H1 (cell line): ENCODE measurements around the gene LTA. TPM values are rescaled to one million over a fixed set of nuclear protein-coding genes. Genes with fewer than 3 reads are reported as not detected.

Source experiments
- CTCF ChIA-PET: fragments of 300-600 bp; sonication (Branson Sonifier 250); formaldehyde crosslinking; loops from one replicate; lab custom pipeline; 2021; ENCODE audit not compliant: partially characterized antibody; lab: Charles Lee
- POLR2A ChIA-PET: fragments of 300-600 bp; sonication (Branson Sonifier 250); formaldehyde crosslinking; loops from one replicate; lab custom pipeline; 2021; ENCODE audit warnings: inconsistent platforms; ENCODE audit not compliant: partially characterized antibody; lab: Charles Lee
- DNase-seq, 2 experiments: peaks; one replicate each; pipeline versions ENCODE4 v3.0.0 to v3.0.0-alpha.2; 2010 to 2022; ENCODE audit warnings: low spot score in 2 of 2, low read depth in 1 of 2, mixed read lengths in 1 of 2
- FAIRE-seq: peaks from 2 replicates; lab custom pipeline; 2011; peaks lifted over from hg19 to GRCh38; lab: Jason Lieb, UNC
- H2AFZ ChIP-seq: 2 replicates; pipeline ENCODE4 v1.8.1; 2012; ENCODE audit warnings: low read length, inconsistent platforms
- H2AK5ac ChIP-seq: 2 replicates; pipeline ENCODE4 v1.6.1; 2013; ENCODE audit warnings: low read depth, low read length
- H2BK120ac ChIP-seq: replicated peaks from 2 replicates; pipeline ENCODE3; 2013; ENCODE audit warnings: low read depth, low read length, inconsistent platforms
- H2BK12ac ChIP-seq: 2 replicates; pipeline ENCODE4 v1.6.1; 2013; ENCODE audit warnings: low read depth, low read length
- H2BK15ac ChIP-seq: 2 replicates; pipeline ENCODE4 v1.6.1; 2013; ENCODE audit warnings: low read length
- H2BK20ac ChIP-seq: 2 replicates; pipeline ENCODE4 v1.6.1; 2013; ENCODE audit warnings: low read length
- H2BK5ac ChIP-seq: 2 replicates; pipeline ENCODE4 v1.6.1; 2013; ENCODE audit warnings: low read depth, low read length
- H3K14ac ChIP-seq: 2 replicates; pipeline ENCODE4 v1.6.1; 2013; ENCODE audit warnings: inconsistent platforms; ENCODE audit not compliant: insufficient read length
- H3K18ac ChIP-seq: 2 replicates; pipeline ENCODE4 v1.6.1; 2013; ENCODE audit warnings: low read length; ENCODE audit errors: extremely low read depth
- H3K23ac ChIP-seq: 2 replicates; pipeline ENCODE4 v1.6.1; 2013; ENCODE audit warnings: inconsistent platforms; ENCODE audit not compliant: insufficient read length
- H3K23me2 ChIP-seq: 2 replicates; pipeline ENCODE4 v1.6.1; 2013; ENCODE audit warnings: low read depth, low read length
- H3K27ac ChIP-seq: 2 replicates; pipeline ENCODE4 v1.6.1; 2011; ENCODE audit warnings: low read depth, low read length, inconsistent platforms
- H3K27me3 ChIP-seq, 4 experiments: replicated peaks in 1 of 4; 1 replicate in 1 of 4; 2 replicates in 3 of 4; pipeline versions ENCODE4 v1.6.1 to v1.8.1; 2011 to 2013; ENCODE audit warnings: low read length in 3 of 4, mild to moderate bottlenecking in 3 of 4, inconsistent platforms in 2 of 4, mixed read lengths in 2 of 4, moderate library complexity in 1 of 4; ENCODE audit not compliant: control insufficient read depth in 3 of 4, insufficient read depth in 3 of 4; ENCODE audit errors: extremely low read depth in 1 of 4
- H3K36me3 ChIP-seq, 4 experiments: 2 replicates each; pipeline versions ENCODE4 v1.6.1 to v1.8.1; 2011 to 2013; ENCODE audit warnings: mild to moderate bottlenecking in 4 of 4, low read length in 3 of 4, moderate library complexity in 2 of 4, control low read depth in 1 of 4, inconsistent platforms in 1 of 4; ENCODE audit not compliant: insufficient read depth in 4 of 4, control insufficient read depth in 2 of 4
- H3K4ac ChIP-seq: replicated peaks from 2 replicates; pipeline ENCODE3; 2013; ENCODE audit warnings: low read length, low read depth, mixed read lengths, inconsistent platforms; ENCODE audit not compliant: insufficient read length
- H3K4me1 ChIP-seq, 4 experiments: replicated peaks in 1 of 4; 1 replicate in 1 of 4; 2 replicates in 3 of 4; pipeline versions ENCODE4 v1.6.1 to v1.8.1; 2011 to 2013; ENCODE audit warnings: low read length in 3 of 4, inconsistent platforms in 2 of 4, mixed read lengths in 1 of 4; ENCODE audit not compliant: insufficient read depth in 4 of 4, control insufficient read depth in 3 of 4
- H3K4me2 ChIP-seq, 2 experiments: 2 replicates each; pipeline versions ENCODE4 v1.6.1 to v1.8.1; 2011 to 2013; ENCODE audit warnings: low read depth in 2 of 2, low read length in 2 of 2, control low read depth in 1 of 2, inconsistent platforms in 1 of 2, mild to moderate bottlenecking in 1 of 2; ENCODE audit not compliant: insufficient read depth in 1 of 2
- H3K4me3 ChIP-seq, 4 experiments: fragments of 200-600, 300-600 bp in 1 of 4; sonication (generic), shearing (Covaris generic), sonication (Bioruptor Twin) in 1 of 4; 2 replicates each; pipeline versions ENCODE4 v1.5.1 to v1.8.1; 2011 to 2016; ENCODE audit warnings: low read length in 4 of 4, low read depth in 3 of 4, control low read depth in 2 of 4, inconsistent platforms in 2 of 4, mild to moderate bottlenecking in 2 of 4, mixed read lengths in 1 of 4, moderate library complexity in 1 of 4; ENCODE audit not compliant: insufficient read depth in 2 of 4; ENCODE audit errors: extremely low read depth in 1 of 4
- H3K56ac ChIP-seq: replicated peaks from 2 replicates; pipeline ENCODE3; 2013; ENCODE audit warnings: low read depth, mild to moderate bottlenecking, mixed read lengths, low read length, inconsistent platforms; ENCODE audit not compliant: insufficient read length
- H3K79me1 ChIP-seq: 2 replicates; pipeline ENCODE4 v1.6.1; 2013; ENCODE audit warnings: low read depth, low read length, control low read depth
- H3K79me2 ChIP-seq, 2 experiments: 2 replicates each; pipeline versions ENCODE4 v1.6.1 to v1.8.1; 2012 to 2013; ENCODE audit warnings: low read length in 2 of 2, mild to moderate bottlenecking in 2 of 2, inconsistent platforms in 1 of 2; ENCODE audit not compliant: insufficient read depth in 2 of 2, control insufficient read depth in 1 of 2
- H3K9ac ChIP-seq, 4 experiments: replicated peaks in 1 of 4; 1 replicate in 1 of 4; 2 replicates in 3 of 4; pipeline versions ENCODE4 v1.6.1 to v1.8.1; 2011 to 2013; ENCODE audit warnings: low read depth in 3 of 4, low read length in 3 of 4, control low read depth in 2 of 4, mild to moderate bottlenecking in 2 of 4, moderate library complexity in 2 of 4, inconsistent platforms in 1 of 4; ENCODE audit errors: extremely low read depth in 1 of 4
- H3K9me3 ChIP-seq, 2 experiments: 2 replicates each; pipeline versions ENCODE4 v1.6.1 to v1.8.1; 2012 to 2013; ENCODE audit warnings: mild to moderate bottlenecking in 2 of 2, moderate library complexity in 2 of 2, control low read depth in 1 of 2, inconsistent platforms in 1 of 2, low read depth in 1 of 2, low read length in 1 of 2, mixed read lengths in 1 of 2; ENCODE audit not compliant: insufficient read depth in 2 of 2
- H4K20me1 ChIP-seq, 2 experiments: replicated peaks in 1 of 2; 2 replicates each; pipeline versions ENCODE3 to v1.8.1; 2011 to 2013; ENCODE audit warnings: inconsistent platforms in 2 of 2, low read length in 2 of 2, mild to moderate bottlenecking in 1 of 2; ENCODE audit not compliant: insufficient read depth in 2 of 2, control insufficient read depth in 1 of 2
- H4K5ac ChIP-seq: 2 replicates; pipeline ENCODE4 v1.6.1; 2013; ENCODE audit warnings: low read length, low read depth, mixed read lengths, inconsistent platforms; ENCODE audit not compliant: insufficient read length
- H4K8ac ChIP-seq: 2 replicates; pipeline ENCODE4 v1.8.0; 2013; ENCODE audit warnings: mild to moderate bottlenecking, moderate library complexity, low read length, inconsistent platforms; ENCODE audit not compliant: insufficient read depth; ENCODE audit errors: extremely low read depth
- H4K91ac ChIP-seq: replicated peaks from 2 replicates; pipeline ENCODE3; 2013; ENCODE audit warnings: low read length, mixed read lengths, inconsistent platforms; ENCODE audit not compliant: insufficient read length
- BACH1 ChIP-seq: IDR thresholded peaks from 2 replicates; pipeline ENCODE4 v1.6.1; 2012; ENCODE audit warnings: low read length, improper control_type of control experiment
- BRCA1 ChIP-seq: IDR thresholded peaks from 2 replicates; pipeline ENCODE4 v1.6.1; 2012; ENCODE audit warnings: low read depth, low read length, improper control_type of control experiment
- EGR1 ChIP-seq: IDR thresholded peaks from 2 replicates; pipeline ENCODE4 v1.6.1; 2011; ENCODE audit warnings: low read depth, low read length, borderline replicate concordance
- FOSL1 ChIP-seq: IDR thresholded peaks from 2 replicates; pipeline ENCODE4 v1.6.1; 2011; ENCODE audit warnings: mild to moderate bottlenecking, low read depth, low read length, moderate library complexity; ENCODE audit not compliant: insufficient read depth
- GTF2F1 ChIP-seq: IDR thresholded peaks from 2 replicates; pipeline ENCODE4 v1.6.1; 2012; ENCODE audit warnings: low read depth, low read length, improper control_type of control experiment, borderline replicate concordance
- JUND ChIP-seq: IDR thresholded peaks from 2 replicates; pipeline ENCODE4 v1.6.1; 2011; ENCODE audit warnings: mild to moderate bottlenecking, improper control_type of control experiment, low read length
- NANOG ChIP-seq: IDR thresholded peaks from 2 replicates; pipeline ENCODE4 v1.6.1; 2011; ENCODE audit warnings: low read length, low read depth, mild to moderate bottlenecking, inconsistent platforms; ENCODE audit not compliant: insufficient read depth, poor library complexity, severe bottlenecking
- RBBP5 ChIP-seq: IDR thresholded peaks from 2 replicates; pipeline ENCODE4 v1.7.1; 2012; ENCODE audit warnings: low read depth, mild to moderate bottlenecking, inconsistent platforms, low read length, moderate library complexity, borderline replicate concordance
- RFX5 ChIP-seq: IDR thresholded peaks from 2 replicates; pipeline ENCODE4 v1.6.1; 2011; ENCODE audit warnings: low read depth, low read length, improper control_type of control experiment, borderline replicate concordance
- SP4 ChIP-seq: IDR thresholded peaks from 2 replicates; pipeline ENCODE4 v1.6.1; 2012; ENCODE audit warnings: low read length, inconsistent platforms
- SUZ12 ChIP-seq: fragments of 200-600 bp; sonication (generic); IDR thresholded peaks from 2 replicates; pipeline ENCODE4 v1.6.1; 2012; ENCODE audit warnings: mild to moderate bottlenecking, inconsistent platforms, low read length, moderate library complexity, mixed read lengths
- WGBS, 2 experiments: shearing (Covaris generic) in 1 of 2; methylation state at CpG; one replicate each; pipeline versions ENCODE4 v1.1.6 to v1.1.7; 2013 to 2015; ENCODE audit warnings: low lambda C conversion rate in 2 of 2, mixed read lengths in 2 of 2, inconsistent platforms in 1 of 2, low coverage in 1 of 2, missing lambda C conversion rate in 1 of 2; ENCODE audit not compliant: insufficient replicate concordance in 2 of 2, insufficient coverage in 1 of 2, insufficient read length in 1 of 2; ENCODE audit errors: extremely low coverage in 1 of 2, missing lambda C conversion rate in 1 of 2; 5-methylcytosine and 5-hydroxymethylcytosine counted together
- polyA plus RNA-seq, 7 experiments: library from polyadenylated mRNA; depleted of rRNA in 3 of 7; stranded (reverse) in 5 of 7; unstranded in 2 of 7; fragments of >200 nt in 5 of 7; fragments of 200-250 nt in 2 of 7; gene quantifications; 1 replicate in 5 of 7; 2 replicates in 1 of 7; 4 replicates in 1 of 7; pipeline versions ENCODE4 v1.2.1 to v1.2.3, GENCODE V29; 2011 to 2013; ENCODE audit warnings: missing spikeins in 2 of 7, mixed read lengths in 2 of 7
- total RNA-seq: library from RNA; stranded (reverse); fragmentation: NEBNext Ultra II Directional; extraction: Animal tissue kit (Norgen Biotek cat#: 25700); gene quantifications from 2 replicates; pipeline ENCODE4 v1.2.1, GENCODE V29; 2021

Gene LTA
- total and polyA plus RNA-seq, 2 of the 8 experiments (the other 6 are each of a cell fraction or from before 2014, with no cell fraction given), result not detected

- no peak within 1 kb of the TSS for H2BK20ac ChIP-seq
- H3K23ac ChIP-seq, result no peak within 1 kb of the TSS
- peaks cover 7% of the 10 kb centered on the region for H3K23me2 ChIP-seq
- H2AFZ ChIP-seq, result peak within 1 kb of the TSS; percentile 80; the same call in 1 of the 2 replicates
- peak within 1 kb of the TSS; percentile 99 for H3K27ac ChIP-seq
- no peaks in the 10 kb centered on the region for H3K9me3 ChIP-seq
- peak within 1 kb of the TSS; percentile 97 to 100 (median 98) for H3K9ac ChIP-seq
- no peak within 1 kb of the TSS for H2BK120ac ChIP-seq
- H3K27me3 ChIP-seq, result no peaks in the 10 kb centered on the region
- ChIA-PET CTCF (interaction anchor here (0.7 to 24.7 kb wide), 9 partner anchors 9 to 75 kb away, joined by 3 to 613 read pairs (median 4); partner anchors contain the start of gene NCR3), POLR2A (interaction anchor here (0.6 to 18.4 kb wide), 66 partner anchors 9 to 971 kb away, joined by 3 to 428 read pairs (median 5); partner anchors contain the start of genes ABCF1, AIF1, APOM and BAG6)
- H4K91ac ChIP-seq, result peak within 1 kb of the TSS; percentile 96
- H3K79me2 ChIP-seq, result peaks cover 30 to 51% of the 10 kb centered on the region in 2 experiments
- H3K4me2 ChIP-seq, result peak within 1 kb of the TSS; percentile 71 to 86
- FAIRE-seq, result peak; percentile 24
- H3K4me1 ChIP-seq, result peaks cover 4 to 18% (median 10%) of the 10 kb centered on the region in 4 experiments; a peak in 5 of 7 replicates
- DNase-seq, result peak; percentile 89 to 90
- peak within 1 kb of the TSS; percentile 91 for H3K4ac ChIP-seq
- peak within 1 kb of the TSS; percentile 99 for H2AK5ac ChIP-seq
- H2BK5ac ChIP-seq, result peak within 1 kb of the TSS; percentile 100
- peak within 1 kb of the TSS; percentile 75 for H3K56ac ChIP-seq
- no peak within 1 kb of the TSS for H3K14ac ChIP-seq
- H4K20me1 ChIP-seq, result peaks cover 20 to 26% of the 10 kb centered on the region in 2 experiments
- peaks cover 21 to 37% (median 33%) of the 10 kb centered on the region in 4 experiments for H3K36me3 ChIP-seq
- H4K5ac ChIP-seq, result peak within 1 kb of the TSS; percentile 92
- peak within 1 kb of the TSS; percentile 96; the same call in 1 of the 2 replicates for H2BK12ac ChIP-seq
- peak within 1 kb of the TSS; percentile 100; the same call in 1 of the 2 replicates for H4K8ac ChIP-seq
- 3% methylated on average over 43 of the region's 43 CpGs; no CpG with 5 or more reads in 1 of the 2 experiments for WGBS, 2 experiments
- peak within 1 kb of the TSS; percentile 98 for H3K18ac ChIP-seq
- H2BK15ac ChIP-seq, result peak within 1 kb of the TSS; percentile 55
- no peaks in the 10 kb centered on the region; the same call in 1 of the 2 replicates for H3K79me1 ChIP-seq
- peak within 1 kb of the TSS; percentile 75 to 99 (median 97) for H3K4me3 ChIP-seq
- peak; percentile 88 for TF ChIP-seq GTF2F1
- peak; percentile 18; the same call in 1 of the 2 replicates for TF ChIP-seq BRCA1
- no peak for TF ChIP-seq RFX5
- peak; percentile 99 for TF ChIP-seq SP4
- peak; percentile 41; the same call in 1 of the 2 replicates for TF ChIP-seq EGR1
- TF ChIP-seq BACH1, result peak; percentile 87
- no peak for TF ChIP-seq RBBP5
- TF ChIP-seq NANOG, result no peak
- no peak for TF ChIP-seq SUZ12
- TF ChIP-seq FOSL1, result no peak
- TF ChIP-seq JUND, result peak; percentile 72
These were observed 30.2 kb upstream of the LTA start, which contains the start of gene DDX39B for GRCh38 chr6:31541658-31542521. Gene DDX39B (minus strand): TSS chr6:31542003. CDS start chr6:31540532, 1,471 bp downstream.
